Lower lobe of right lung (tissue), 2 donors: Measurements from ENCODE around the gene DDX23. TPM values are rescaled to one million over a fixed set of nuclear protein-coding genes. Genes with fewer than 3 reads are reported as not detected.

Experiments used
- ATAC-seq, 2 donors: fragments of 200-7000 bp; cut with Tn5 transposase; one replicate each; pipeline ENCODE4 v1.9.1; 2020 to 2022; ENCODE audit warnings: mild to moderate bottlenecking in 2 of 2, moderate library complexity in 2 of 2
- DNase-seq: peaks from one replicate; pipeline ENCODE4 v3.0.0-alpha.2; 2020
- H3K27ac ChIP-seq: fragments of 200-600 bp; one replicate; pipeline ENCODE4 v1.8.0; 2022
- H3K27me3 ChIP-seq: fragments of 200-600 bp; one replicate; pipeline ENCODE4 v1.8.0; 2022; ENCODE audit warnings: low read depth
- H3K36me3 ChIP-seq: fragments of 200-600 bp; one replicate; pipeline ENCODE4 v1.8.0; 2022; ENCODE audit warnings: mild to moderate bottlenecking
- H3K4me1 ChIP-seq: fragments of 200-600 bp; one replicate; pipeline ENCODE4 v1.8.0; 2022
- H3K4me3 ChIP-seq: fragments of 200-600 bp; one replicate; pipeline ENCODE4 v1.8.0; 2022; ENCODE audit warnings: mild to moderate bottlenecking
- H3K9me3 ChIP-seq: fragments of 200-600 bp; one replicate; pipeline ENCODE4 v1.8.0; 2022
- CTCF ChIP-seq: fragments of 200-600 bp; IDR thresholded peaks from one replicate; pipeline ENCODE4 v1.8.0; 2022; ENCODE audit warnings: antibody characterized with exemption, mild to moderate bottlenecking
- intact Hi-C: fragments of 100-400 bp; cut with DNase I; formaldehyde crosslinking; loops from one replicate; pipeline ENCODE4 v1.11.0; 2022
- total RNA-seq: library from RNA; stranded (reverse); fragmentation: NEBNext Ultra II Directional; extraction: Animal tissue kit (Norgen Biotek cat#: 25700); gene quantifications from one replicate; pipeline ENCODE4 v1.2.1, GENCODE V29; 2021
- donor health status: DM: no; HTN: yes; CAD: no; lungs with severe emphysema.

DDX23 gene
- total RNA-seq, 1 donor from 2014 or later, result 76.8 TPM

GRCh38 chr12:48889679-48890078 lies 37.7 kb upstream of the DDX23 start:
- no peak for TF ChIP-seq CTCF
- DNase-seq, result no peak
- peaks cover 11% of the 10 kb centered on the region for H3K4me1 ChIP-seq
- no peaks in the 10 kb centered on the region for H3K36me3 ChIP-seq
- no peaks in the 10 kb centered on the region for H3K9me3 ChIP-seq
- intact Hi-C loops, result no loop called here
- H3K27ac ChIP-seq, result no peak overlapping the region
- ATAC-seq, result no peak
- no peak overlapping the region for H3K4me3 ChIP-seq
- peaks cover 12% of the 10 kb centered on the region for H3K27me3 ChIP-seq

- Histone ChIP-seq H3K27ac (peak overlapping the region; percentile 56), H3K4me1 (peaks cover 22% of the 10 kb centered on the region), H3K4me3 (no peak overlapping the region), H3K9me3 (no peaks in the 10 kb centered on the region), H3K36me3 (no peaks in the 10 kb centered on the region), H3K27me3 (peaks cover 3% of the 10 kb centered on the region)
- ATAC-seq, result peak; percentile 5 to 43
- no peak for DNase-seq
- intact Hi-C loops, result no loop called here
- TF ChIP-seq CTCF, result no peak
Observed at GRCh38 chr12:48883305-48884161, 31.6 kb upstream of the DDX23 start.

DNA sequence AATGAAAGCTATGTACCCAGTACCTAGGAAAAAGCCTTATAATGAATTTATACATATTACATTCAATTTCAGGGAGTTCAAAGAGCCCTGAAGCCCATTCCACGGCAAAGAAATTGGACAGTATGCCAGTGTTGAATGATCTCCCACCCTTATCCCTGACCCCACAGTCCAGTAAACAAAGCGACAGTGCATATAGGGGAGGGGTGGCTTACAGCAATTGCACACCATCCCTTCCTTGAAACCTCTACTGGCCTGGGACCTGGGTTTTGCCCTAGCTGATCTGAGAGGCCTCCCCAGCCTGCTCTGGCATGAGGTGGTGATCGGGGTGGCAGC lies 31.0 kb upstream of the DDX23 start:
- peak overlapping the region; percentile 56 for H3K27ac ChIP-seq
- H3K4me1 ChIP-seq, result peaks cover 22% of the 10 kb centered on the region
- TF ChIP-seq CTCF, result no peak
- no peaks in the 10 kb centered on the region for H3K9me3 ChIP-seq
- ATAC-seq (no peak), DNase-seq (no peak)
- intact Hi-C loops, result no loop called here
- no peak overlapping the region for H3K4me3 ChIP-seq
- H3K27me3 ChIP-seq, result peaks cover 3% of the 10 kb centered on the region
- no peaks in the 10 kb centered on the region for H3K36me3 ChIP-seq

GRCh38 chr12:48882315-48882687 lies 30.3 kb upstream of the DDX23 start:
- no peak for TF ChIP-seq CTCF
- ATAC-seq (peak; percentile 43 to 80), DNase-seq (no peak)
- H3K27ac ChIP-seq, result peak overlapping the region; percentile 56
- peak overlapping the region; percentile 29 for H3K4me3 ChIP-seq
- H3K36me3 ChIP-seq, result no peaks in the 10 kb centered on the region
- no peaks in the 10 kb centered on the region for H3K9me3 ChIP-seq
- H3K27me3 ChIP-seq, result peaks cover 3% of the 10 kb centered on the region
- intact Hi-C loops, result no loop called here
- H3K4me1 ChIP-seq, result peaks cover 22% of the 10 kb centered on the region

DNA sequence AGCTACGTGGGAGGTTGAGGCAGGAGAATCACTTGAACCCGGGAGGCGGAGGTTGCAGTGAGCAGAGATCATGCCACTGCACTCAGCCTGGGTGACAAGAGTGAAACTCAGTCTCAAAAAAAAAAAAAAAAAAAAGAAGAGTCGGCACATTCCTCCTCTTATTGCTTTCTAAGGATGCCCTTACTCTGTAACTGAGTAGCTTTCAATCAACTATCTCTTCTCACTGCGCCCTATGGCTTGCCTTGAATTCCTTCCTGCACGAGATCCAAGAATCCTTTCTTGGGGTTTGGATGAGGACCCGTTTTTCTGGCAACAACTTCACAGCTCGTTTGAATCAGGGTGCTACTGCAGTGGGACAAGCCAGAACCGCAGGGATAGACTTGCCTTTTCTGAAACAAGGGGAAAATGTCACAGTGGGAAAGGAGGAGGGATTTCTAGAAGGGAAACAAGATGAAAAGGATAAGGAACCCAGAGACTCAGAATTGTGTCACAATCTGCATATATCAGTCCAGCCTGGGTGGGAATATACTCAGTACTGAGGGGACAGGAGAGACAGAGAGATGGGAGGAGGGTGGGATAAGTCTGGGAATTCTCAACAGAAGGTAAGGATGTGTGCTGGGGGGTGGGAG lies 29.8 kb upstream of the DDX23 start:
- H3K4me1 ChIP-seq, result peaks cover 22% of the 10 kb centered on the region
- H3K4me3 ChIP-seq, result peak overlapping the region; percentile 29
- ATAC-seq (peak in 1 of 2 donors; percentile 10), DNase-seq (no peak)
- H3K36me3 ChIP-seq, result no peaks in the 10 kb centered on the region
- TF ChIP-seq CTCF, result no peak
- peaks cover 3% of the 10 kb centered on the region for H3K27me3 ChIP-seq
- intact Hi-C loops, result no loop called here
- no peaks in the 10 kb centered on the region for H3K9me3 ChIP-seq
- H3K27ac ChIP-seq, result peak overlapping the region; percentile 56
